GM19467 (cell line): ENCODE data around the gene TJP2.

ENCODE experiments used
- ATAC-seq: cut with Tn5 transposase; IDR thresholded peaks from one replicate; pipeline ENCODE4 v1.9.1; 2021; ENCODE audit warnings: mild to moderate bottlenecking, moderate library complexity; ENCODE audit not compliant: unreplicated experiment

TJP2 gene

DNA sequence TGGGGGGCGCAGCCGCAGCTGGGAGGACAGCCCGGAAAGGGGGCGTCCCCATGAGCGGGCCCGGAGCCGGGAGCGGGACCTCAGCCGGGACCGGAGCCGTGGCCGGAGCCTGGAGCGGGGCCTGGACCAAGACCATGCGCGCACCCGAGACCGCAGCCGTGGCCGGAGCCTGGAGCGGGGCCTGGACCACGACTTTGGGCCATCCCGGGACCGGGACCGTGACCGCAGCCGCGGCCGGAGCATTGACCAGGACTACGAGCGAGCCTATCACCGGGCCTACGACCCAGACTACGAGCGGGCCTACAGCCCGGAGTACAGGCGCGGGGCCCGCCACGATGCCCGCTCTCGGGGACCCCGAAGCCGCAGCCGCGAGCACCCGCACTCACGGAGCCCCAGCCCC is 47.0 kb downstream of the TJP2 start:
- ATAC-seq, result no peak

DNA sequence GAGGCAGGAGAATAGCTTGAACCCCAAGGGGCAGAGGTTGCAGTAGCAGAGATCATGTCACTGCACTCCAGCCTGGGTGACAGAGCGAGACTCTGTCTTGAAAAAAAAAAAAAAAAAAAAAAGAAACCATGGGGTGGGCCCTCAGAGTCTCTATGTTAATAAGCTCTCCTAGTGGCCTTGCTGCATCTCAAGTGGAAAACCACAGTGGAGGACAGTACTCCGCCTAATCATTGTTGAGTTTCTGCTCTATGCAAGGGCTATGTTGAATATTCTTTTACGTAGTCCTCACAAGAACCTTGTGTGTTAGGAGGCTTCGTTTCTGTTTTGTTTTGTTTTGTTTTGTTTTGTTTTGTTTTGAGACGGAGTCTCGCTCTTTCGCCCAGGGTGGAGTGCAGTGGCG is 48.9 kb downstream of the TJP2 start:
- ATAC-seq, result no peak

DNA sequence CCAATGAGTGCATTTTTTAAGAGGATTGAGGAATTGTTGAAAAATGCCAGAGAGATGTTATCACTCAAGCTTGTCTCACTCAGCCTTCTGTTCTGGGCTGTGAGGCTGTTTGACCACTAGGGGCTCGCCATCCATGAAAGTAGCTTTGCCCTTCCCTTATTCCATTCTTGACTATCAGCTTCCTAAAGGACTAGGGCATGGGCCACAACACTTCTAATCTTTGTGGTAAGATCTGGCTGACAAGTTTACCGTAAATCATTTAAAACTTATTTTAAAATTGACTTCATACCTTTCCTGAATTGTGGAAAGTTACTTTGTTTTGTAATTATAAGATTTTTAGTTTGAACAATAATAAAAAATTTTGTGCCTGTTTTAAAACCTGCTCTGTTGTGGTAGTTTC is 49.5 kb downstream of the TJP2 start:
- ATAC-seq, result no peak

DNA sequence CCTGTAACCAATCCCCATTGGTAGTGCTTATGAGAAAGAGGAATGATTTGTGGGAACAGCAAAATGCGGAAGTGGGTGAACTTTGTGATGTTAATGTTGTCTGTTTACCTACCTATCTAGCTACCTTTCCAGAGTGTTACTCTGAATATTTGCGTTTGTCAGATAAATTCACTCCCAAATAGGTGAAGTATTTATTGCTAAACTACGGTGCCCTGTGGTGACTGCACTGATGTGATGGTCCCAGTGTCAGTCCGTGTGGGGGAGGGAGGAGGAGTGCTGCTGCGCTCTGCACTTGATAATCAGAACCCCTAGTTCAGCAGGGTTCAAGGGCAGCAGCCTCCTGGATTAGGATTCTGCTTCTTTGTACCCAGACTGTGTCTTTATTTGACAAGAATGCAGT is 55.3 kb downstream of the TJP2 start:
- ATAC-seq, result no peak

DNA sequence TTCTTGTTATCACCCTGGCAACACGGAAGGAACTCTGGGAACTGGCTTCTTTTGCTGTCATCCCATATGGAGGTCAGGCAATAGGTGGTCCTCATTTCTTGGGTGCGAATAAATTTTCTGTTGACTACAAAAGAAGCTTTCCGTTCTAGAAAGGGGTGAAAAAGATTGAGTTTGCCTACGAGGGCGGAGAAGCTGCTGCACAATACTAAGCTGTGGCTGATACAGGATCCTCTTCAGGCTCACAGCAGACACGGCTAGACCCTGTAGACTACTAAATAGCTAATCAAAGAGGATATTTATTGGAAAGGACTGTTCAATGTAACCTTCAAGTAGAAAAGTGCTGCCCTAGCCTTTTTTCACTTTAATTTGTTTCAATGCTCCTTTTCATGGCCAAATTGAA is 58.1 kb downstream of the TJP2 start:
- no peak for ATAC-seq

DNA sequence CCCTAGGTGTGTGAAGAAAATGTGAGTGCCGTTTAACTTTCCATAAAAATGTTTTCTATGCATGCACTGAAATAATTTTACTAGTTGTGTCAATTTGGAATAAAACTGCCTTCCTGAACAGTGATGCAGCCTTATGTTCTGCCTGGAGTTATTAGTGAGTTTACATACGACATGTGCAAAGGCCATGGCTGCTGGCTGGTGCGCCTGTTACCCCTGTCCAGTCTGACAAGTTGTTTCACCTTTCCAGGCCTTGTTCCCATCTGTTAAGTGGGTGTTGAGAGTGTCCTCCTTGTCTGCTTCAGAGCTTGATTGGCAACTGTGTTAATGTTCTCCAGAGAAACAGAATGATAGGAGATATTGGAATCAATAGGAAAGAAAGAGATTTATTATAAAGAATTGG is 60.6 kb downstream of the TJP2 start:
- no peak for ATAC-seq

DNA sequence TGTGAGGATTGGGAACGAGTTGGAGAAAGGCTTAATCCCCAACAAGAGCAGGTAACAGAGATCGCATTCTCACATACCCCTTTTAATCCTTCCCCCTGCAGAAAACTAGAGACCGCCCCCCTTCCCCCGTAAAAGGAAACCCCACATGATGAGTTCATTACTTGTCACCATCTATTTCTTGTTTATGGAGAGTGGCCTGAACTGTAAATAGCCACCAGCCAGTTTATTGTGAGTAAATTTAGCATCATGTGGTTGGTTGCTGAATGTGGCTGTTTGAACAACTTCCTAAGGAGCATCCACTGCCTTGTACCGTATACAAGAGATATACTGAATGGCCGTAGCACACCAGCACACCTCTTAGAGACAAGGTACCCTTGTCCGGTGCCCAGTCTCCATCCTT is 62.1 kb downstream of the TJP2 start:
- ATAC-seq, result no peak

DNA sequence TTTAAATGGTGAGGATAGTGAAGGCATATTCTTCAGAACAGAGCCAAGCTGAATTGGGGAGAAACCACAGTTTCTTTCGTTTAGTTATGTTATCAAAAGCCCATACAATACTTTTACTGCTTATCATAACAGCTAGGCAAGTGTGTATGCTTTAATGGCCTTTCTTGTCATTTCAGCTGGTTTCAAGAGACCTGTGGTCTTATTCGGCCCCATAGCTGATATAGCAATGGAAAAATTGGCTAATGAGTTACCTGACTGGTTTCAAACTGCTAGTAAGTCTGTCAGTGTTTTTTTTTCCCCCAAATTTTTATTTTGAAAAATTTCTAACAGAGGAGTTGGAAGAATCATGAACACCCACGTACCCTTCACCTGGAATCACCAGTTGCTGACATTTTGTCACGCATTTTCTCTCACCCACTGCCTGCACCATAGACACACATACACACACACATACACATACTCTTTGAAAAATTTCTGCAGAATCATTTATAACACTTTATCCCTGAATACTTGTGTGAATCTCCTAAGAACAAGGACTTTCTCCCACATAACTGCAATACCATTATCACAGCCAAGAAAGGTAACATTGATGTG is 63.7 kb downstream of the TJP2 start:
- no peak for ATAC-seq

DNA sequence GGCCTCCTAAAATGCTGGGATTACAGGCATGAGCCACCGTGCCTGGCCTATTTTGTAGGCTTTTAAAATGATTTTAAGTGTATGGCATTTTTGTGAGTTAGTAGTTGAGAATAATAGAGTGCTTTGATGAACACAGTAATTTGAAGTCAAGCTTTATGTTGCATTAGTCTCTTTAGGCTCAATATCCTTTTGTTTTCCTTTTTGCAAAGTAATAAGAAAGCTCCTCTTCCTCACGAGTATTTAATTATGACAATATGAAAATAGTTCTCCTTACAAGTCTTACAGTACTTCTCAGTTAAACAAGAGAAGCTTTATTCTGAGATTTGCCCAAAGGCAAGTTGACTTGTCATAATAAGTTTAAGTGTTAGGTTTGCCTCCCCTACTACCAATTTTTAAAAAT is 69.0 kb downstream of the TJP2 start:
- ATAC-seq, result no peak

DNA sequence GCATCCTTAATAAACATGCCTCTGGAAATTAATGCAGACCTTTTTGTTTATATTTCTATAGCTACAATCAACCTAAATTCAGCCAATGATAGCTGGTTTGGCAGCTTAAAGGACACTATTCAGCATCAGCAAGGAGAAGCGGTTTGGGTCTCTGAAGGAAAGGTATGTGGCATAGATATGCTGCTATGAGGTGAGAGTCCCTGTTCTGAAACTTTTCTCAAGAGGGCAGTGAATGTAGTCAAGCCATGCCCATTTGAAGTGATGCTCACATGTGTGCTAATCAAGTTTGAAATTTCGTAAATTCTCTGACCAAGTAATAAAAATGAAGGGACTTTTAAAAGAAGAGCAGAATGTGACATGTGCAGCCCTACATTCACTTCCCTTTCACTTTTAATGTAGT is 72.6 kb downstream of the TJP2 start:
- no peak for ATAC-seq

DNA sequence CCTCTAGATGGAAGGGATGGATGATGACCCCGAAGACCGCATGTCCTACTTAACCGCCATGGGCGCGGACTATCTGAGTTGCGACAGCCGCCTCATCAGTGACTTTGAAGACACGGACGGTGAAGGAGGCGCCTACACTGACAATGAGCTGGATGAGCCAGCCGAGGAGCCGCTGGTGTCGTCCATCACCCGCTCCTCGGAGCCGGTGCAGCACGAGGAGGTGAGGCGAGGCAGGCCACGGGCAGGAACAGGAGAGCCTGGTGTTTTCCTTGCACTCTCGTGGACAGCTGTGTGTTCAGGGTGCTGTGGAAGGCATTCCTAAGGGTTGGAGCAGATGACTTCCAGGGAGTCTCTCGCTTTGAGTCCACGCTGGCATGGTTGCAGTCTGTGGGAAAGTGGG is 73.9 kb downstream of the TJP2 start:
- ATAC-seq, result no peak

DNA sequence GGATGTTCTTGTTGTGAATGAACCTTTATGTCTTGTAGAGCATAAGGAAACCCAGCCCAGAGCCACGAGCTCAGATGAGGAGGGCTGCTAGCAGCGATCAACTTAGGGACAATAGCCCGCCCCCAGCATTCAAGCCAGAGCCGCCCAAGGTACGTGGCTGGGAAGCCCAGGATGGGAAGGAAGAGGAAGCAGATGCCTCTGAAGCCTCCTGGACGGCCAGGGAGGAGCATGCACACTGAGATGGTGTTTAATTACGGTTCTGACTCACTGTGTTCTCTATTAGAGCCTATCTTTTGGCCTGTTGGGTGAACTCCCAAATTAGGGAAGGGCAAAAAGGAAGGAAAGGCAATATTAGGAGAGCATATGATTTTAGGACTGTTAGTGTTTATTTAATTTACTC is 75.3 kb downstream of the TJP2 start:
- ATAC-seq, result no peak

DNA sequence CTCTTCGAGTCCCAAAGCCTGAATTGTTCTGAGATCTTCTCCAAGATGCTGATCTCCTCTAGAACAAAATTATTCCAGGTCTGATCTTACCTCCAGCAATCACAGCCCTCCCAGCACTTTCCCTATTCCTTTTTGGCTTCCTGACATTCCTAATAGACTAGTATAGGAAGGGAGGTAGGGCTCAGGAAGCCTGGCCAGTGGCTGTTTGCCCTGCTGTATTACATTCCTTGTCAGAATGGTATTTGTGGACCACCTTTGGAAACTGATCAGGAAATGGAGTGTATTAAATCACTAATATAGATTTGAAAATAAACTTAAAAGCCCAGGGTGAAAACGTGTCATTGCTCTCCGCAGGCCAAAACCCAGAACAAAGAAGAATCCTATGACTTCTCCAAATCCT is 76.6 kb downstream of the TJP2 start:
- ATAC-seq, result no peak

DNA sequence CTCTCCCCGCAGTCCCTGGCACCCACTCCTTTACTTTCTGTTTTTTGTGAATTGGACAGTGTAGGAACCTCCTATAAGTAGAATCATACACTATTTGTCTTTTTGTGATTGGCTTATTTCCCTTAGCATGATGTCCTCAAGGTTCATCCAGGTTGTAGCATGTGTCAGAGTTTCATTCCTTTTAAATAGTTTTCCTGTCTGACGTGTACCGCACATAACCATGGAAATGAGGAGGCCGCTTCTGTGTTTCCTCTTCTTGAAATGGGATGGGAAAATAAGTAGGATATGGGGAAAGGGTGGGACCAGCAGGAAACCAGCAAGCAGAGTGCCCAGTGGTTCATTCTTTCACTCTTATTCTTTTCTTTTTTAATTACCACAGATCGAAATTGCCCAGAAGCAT is 78.4 kb downstream of the TJP2 start:
- ATAC-seq, result no peak

DNA sequence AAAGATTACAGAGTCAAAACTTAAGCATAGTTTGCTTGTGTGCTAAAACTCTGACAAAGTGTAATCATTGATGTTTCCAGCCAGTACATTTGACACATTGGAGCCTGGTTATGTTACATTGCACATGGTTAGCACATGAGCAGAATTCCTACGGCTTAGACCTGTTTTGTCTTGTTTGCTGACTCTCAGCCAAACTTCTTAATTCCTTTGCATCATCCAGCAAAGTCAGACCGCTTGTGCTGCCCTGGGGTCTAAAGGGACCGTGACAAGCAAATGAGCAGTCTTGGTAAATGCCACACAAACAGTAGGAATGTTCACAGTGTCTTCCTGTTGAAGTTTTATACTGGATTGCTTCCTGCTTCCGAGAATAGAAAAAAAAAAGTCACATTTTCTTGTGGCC is 79.0 kb downstream of the TJP2 start:
- ATAC-seq, result no peak

DNA sequence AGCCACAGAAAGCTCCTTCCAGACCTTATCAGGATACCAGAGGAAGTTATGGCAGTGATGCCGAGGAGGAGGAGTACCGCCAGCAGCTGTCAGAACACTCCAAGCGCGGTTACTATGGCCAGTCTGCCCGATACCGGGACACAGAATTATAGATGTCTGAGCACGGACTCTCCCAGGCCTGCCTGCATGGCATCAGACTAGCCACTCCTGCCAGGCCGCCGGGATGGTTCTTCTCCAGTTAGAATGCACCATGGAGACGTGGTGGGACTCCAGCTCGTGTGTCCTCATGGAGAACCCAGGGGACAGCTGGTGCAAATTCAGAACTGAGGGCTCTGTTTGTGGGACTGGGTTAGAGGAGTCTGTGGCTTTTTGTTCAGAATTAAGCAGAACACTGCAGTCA is 80.1 kb downstream of the TJP2 start:
- ATAC-seq, result no peak

DNA sequence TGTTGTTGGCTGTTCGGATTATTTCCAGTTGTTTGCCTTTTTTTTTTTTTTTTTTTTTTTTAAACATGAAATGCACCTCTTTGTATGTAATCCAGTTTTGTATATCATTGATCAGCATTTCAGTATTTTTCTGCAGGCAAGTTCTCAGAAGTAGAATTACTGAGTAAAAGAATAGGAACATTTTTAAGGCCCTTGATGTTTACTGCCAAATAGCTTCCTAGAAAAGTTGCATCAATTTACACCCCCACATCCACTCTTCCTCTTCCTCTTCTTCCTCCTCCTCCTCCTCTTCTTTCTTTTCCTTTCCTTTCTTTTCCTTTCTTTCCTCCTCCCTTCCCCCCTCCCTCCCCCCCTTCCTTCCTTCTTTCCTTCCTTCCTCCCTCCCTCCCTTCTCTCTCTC is 81.5 kb downstream of the TJP2 start:
- no peak for ATAC-seq

DNA sequence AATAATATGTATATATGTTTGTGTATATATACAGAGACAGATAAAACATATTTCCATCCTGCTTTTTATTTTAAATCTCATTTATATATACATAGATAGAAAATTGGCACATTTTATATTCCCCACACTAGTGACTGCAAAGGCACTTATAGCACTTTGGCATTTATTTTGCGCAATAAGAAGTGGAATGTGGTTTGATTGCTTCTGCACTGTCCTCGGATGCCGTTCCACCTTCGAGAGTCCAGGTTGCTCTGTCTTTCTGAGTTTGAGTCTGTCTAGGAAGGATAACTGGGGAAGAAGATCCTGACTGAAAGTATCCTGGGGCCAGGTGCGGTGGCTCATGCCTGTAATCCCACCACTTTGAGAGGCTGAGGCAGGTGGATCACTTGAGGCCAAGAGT is 84.5 kb downstream of the TJP2 start:
- ATAC-seq, result no peak

DNA sequence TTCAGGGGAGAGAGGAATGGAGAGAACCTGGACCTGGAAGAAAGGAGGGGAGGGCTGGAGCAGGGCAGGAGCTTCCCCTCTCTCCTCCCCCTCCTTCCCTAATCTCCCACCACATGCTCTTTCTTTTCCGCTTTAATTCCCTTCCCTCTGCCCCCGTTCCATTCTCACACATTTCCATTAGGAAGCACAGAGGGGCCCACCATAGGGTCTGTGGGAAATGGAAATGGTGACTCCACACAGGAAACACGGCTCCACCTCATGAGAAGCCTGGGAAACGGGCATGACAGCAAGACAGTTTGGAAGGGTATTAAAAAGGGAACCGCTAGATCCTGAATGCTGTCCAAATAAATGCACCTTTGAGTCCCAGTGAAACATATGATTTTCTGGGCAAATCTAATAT is 86.1 kb downstream of the TJP2 start:
- no peak for ATAC-seq

DNA sequence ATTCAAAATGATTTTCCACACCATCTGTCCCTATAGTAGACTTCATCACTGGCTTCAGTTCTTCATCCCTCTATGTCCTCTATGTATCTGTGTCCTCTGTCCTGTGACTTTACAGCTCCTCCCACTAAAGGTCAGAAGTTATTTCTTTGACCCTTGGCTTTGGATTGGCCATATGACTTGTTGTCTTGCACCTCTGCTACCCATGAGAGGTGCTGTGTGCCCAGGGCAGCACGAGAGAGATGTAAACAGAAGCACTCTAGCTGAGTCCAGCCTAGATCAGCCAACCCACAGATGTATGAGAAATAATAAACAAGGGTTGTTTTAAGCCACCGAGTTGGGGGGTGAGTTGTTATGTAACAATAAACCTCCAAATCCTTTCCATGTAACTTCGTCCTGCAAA is 87.6 kb downstream of the TJP2 start:
- ATAC-seq, result no peak

DNA sequence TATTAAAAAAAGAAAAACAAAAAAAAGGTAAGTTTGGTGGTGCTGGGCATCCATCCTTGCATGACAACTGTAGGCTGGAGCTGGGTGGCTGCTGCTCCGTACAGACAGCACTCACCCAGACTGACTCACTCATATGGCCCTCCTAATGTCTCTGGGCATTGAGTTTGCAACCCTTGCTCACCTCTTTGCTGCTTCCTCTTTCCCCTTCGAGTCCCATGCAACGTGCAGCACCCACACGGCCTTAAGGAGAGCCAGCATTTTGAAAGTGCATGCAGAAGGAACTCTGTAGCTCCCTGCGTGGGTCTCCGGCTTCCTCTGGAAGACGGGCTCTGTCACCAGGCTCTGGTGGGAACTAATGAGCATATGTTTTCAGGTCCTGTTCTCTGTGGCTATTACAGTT is 90.4 kb downstream of the TJP2 start:
- no peak for ATAC-seq

DNA sequence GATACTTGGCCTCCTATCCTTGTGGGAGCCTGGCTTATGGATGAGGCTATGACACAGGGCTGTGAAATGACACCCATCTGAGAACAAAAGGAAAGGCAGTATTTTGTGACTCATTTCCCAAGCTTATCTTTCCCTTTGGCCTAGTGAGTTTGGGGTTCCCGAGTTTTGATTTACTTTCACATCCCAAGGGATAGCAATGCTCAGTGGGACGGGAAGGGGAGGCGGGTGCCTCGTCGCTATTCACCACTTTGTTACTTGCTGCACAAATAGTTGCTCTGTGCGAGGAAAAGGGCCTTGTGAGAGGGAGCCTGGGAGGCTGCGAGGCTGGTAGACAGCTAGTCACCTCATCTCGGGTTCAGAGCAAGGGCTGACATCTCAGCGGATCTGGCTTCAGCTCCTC is 91.8 kb downstream of the TJP2 start:
- ATAC-seq, result no peak

DNA sequence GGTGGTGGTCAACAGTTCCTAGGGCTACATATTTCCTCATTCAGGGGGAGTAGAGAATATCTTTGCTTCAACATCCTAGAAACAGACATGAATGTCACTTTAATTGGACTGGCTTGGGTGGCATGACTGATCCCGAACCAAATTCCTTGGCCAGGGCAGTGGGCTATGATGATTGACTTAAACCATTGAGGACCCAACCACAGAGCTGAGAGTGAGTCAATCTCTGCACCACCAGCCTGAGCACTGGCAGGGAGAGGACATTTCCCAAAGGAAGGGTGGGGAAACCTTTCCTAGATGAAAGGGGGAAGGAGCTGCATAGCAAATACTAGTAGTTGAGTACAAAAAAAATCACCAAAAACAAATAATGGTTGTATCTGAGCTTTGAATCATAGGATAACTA is 98.1 kb downstream of the TJP2 start:
- no peak for ATAC-seq

DNA sequence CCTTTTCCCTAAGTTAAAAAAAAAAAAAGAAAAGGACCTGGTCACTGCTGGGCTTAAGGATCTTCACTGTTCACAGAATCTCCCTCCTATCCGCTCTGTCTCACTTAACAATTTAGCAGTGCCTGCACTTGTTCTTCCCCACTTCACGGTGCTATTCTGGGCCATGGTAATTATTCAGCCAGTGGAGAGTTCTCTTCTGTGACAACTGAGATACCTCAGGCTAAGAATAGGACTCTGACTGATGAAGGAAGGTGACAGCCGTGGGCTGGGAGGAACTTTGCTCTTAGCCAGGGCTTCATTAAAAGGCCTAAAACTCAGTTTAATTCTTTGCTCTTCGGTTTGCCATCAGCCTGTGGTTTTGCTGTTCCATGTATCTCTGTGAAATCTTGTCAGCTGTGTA is 99.1 kb downstream of the TJP2 start:
- no peak for ATAC-seq
